HG03521 (cell line): ENCODE data around the gene GPR180.

ENCODE experiments used
- ATAC-seq: cut with Tn5 transposase; IDR thresholded peaks from one replicate; pipeline ENCODE4 v1.9.1; 2021; ENCODE audit warnings: mild to moderate bottlenecking, moderate library complexity; ENCODE audit not compliant: unreplicated experiment

Gene GPR180

GRCh38 chr13:94640721-94641120 lies 39.1 kb downstream of the GPR180 start:
- no peak for ATAC-seq

- no peak for ATAC-seq
Measured at GRCh38 chr13:94641409-94641941, 39.8 kb downstream of the GPR180 start.

- peak; percentile 44 for ATAC-seq
Measured at GRCh38 chr13:94646904-94647303, 45.2 kb downstream of the GPR180 start.

GRCh38 chr13:94656176-94656575 lies 54.5 kb downstream of the GPR180 start:
- no peak for ATAC-seq

- peak; percentile 84 for ATAC-seq
Measured at GRCh38 chr13:94656766-94657165, 55.1 kb downstream of the GPR180 start.

- peak; percentile 25 for ATAC-seq
Measured at GRCh38 chr13:94657167-94657566, 55.5 kb downstream of the GPR180 start.

DNA sequence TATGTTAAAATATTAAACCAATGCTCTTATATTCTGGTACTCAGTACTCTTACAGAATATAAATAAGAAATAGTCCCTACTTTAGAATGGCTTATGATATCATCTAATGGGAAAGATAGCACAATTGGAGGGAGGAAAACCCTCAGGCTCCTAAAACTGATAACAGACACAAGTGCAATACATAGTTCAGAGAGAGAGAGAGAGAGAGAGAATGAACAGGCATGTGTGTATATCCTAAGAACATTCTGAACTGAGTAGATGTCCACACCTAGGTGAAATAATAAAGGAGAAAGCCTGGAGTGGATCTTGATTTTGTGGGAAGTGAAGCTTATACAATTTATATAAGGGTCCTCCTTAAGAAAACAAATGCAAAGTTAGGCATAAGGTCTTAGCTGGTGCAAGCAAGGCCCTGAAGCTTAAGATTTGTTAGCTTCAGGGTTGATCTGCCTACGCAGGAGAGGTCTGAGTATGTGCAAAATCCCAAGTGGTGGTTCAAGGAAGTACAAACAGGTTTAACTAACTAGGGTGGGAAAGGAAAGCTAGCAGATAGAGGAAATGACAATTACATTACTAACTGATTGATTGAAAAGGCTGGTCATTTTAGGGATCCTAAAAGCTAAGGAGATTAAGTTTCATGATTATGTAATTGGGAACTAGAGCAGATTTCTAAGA lies 57.4 kb downstream of the GPR180 start:
- ATAC-seq, result no peak

DNA sequence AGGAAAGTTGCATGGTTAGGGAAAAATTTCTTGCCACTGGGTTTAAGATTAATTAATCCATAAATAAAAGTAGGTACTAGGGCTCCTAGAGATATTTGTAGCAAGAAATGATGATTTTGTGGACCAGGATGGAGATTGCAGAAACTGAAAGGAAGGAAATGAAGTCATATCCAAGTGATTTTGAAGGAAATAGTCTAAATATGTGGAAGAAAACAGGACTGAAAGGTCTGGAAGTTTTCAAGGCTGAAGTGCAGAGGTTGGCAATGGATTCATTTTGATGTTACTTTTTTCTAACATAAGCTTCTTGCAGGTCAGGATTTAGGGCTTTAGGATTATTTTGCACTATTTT lies 57.9 kb downstream of the GPR180 start:
- ATAC-seq, result no peak

- no peak for ATAC-seq
Measured at GRCh38 chr13:94660695-94661326, 59.2 kb downstream of the GPR180 start.

GRCh38 chr13:94661406-94661805 lies 59.7 kb downstream of the GPR180 start:
- ATAC-seq, result no peak

DNA sequence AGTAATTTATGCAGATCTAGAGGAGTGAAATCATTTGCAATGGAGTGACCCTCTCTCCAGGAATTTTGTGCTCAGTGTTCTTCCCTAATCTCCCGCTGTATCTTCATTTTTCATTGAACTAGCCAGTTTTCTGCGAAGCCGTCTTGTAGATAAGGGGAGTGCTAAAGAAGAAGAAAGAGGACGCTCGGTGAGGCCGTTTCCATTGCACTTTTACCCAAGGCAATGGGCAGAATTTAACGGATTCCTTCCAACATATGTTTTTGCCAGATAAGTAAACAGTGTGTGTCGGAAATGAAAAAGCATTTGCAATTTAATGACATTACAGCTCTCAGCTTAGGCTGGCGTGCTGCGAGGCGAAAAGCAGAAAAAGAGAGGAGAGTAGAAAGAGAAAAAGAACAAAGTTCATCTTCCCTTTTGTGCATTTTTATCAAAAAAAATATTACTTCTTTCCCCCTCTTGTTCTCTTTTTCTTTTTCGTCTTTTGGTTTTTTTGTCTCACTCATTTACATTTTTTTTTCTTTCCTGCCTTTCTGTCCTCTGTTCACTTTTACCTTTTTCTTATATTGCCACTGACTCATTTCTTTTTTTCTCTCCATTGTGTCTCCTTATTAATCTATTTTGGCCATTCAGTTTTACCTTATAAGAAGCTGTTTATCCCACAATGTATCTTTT lies 60.8 kb downstream of the GPR180 start:
- no peak for ATAC-seq

DNA sequence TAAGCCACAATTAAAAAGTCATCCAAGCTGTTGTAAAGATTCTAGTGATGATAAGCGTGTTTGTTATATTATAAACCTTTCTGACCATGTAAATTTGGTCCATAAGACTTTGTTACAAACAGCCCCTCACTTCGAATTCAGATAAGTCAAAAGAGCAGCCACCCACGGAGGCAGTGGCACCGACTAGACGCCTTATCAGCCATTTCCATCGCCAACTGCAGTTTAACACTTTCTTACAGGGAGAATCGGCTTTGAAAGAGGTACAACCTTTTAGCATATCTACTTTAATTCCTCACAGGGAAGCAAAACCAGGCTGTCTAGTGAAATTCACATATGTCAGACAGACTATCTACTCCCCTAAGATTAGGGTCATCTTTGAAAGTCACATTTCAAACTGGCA lies 63.2 kb downstream of the GPR180 start:
- ATAC-seq, result no peak

GRCh38 chr13:94666065-94666464 lies 64.4 kb downstream of the GPR180 start:
- no peak for ATAC-seq

- ATAC-seq, result no peak
Measured at GRCh38 chr13:94667190-94667589, 65.5 kb downstream of the GPR180 start.

- ATAC-seq, result no peak
Measured at GRCh38 chr13:94672400-94672799, 70.7 kb downstream of the GPR180 start.

- no peak for ATAC-seq
Measured at GRCh38 chr13:94673851-94674250, 72.2 kb downstream of the GPR180 start.

DNA sequence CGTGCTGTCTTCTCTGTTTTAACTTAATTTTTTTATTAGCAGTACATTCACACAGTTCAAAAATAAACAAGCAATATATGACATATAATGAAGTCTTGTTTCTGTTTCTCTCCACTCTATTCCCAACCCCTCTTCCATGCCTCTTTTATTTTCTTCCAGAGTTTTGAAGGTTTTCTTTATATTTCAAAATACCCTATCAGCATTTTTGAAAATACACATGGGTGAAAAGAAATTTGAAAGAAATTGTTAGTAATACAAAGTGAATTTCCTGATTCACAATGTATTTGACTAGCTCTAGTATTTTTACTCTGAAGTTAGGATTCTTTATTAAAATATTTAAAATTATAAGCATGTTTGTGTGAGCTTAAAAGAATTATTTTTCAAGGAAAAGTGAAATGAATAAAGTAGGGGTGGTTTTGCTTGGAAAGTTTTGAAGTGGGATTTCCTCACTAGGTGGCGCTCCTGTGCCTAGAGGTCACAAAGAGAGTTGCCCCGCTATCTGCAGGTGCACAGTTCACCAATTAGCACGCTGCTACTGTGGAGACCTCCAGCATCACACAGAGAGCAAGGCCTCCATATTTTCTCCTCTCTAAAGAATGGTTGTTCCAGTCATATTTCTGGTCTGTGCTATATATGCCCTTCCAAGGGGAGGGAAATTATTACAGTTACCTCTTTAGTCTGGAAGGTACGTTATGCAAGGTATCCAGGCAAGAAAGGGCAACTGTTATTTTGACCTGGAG lies 73.1 kb downstream of the GPR180 start:
- peak; percentile 79 for ATAC-seq

DNA sequence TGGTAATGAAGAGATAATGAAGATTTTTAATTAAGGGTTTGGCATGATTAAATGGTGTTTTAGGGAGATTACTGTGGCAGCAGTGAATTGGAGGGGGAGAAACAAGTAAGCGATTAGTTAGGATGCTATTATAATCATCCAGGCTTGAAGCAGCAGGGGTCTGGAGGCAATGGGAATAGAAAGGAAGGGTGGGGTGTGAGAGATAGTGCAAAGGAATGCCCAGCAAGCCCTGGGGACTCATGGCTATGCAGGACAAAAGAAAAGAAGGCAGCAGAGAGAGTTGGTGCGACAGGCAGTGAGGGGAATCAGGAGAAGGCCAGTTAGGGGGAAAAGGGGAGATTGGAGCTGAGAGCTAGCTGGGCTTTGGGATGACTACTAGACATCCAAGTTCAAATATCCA lies 76.1 kb downstream of the GPR180 start:
- ATAC-seq, result no peak

- no peak for ATAC-seq
Measured at GRCh38 chr13:94678845-94679244, 77.2 kb downstream of the GPR180 start.

- ATAC-seq, result no peak
Measured at GRCh38 chr13:94679614-94680013, 78.0 kb downstream of the GPR180 start.

- no peak for ATAC-seq
Measured at GRCh38 chr13:94682229-94682628, 80.6 kb downstream of the GPR180 start.
